Urothelium cell line (cell line): ENCODE results near the gene SLC45A2.
"Not testable (repeated sequence)": the region's sequence is repeated elsewhere in the genome, so short reads cannot be mapped to it uniquely, and the experiment has no call there.

ENCODE experiments used
- DNase-seq: peaks from one replicate; pipeline ENCODE4 v3.0.0; 2011; ENCODE audit warnings: low spot score, mixed read lengths
- FAIRE-seq: peaks from 2 replicates; lab custom pipeline; 2011; peaks lifted over from hg19 to GRCh38; lab: Jason Lieb, UNC

Gene SLC45A2

DNA sequence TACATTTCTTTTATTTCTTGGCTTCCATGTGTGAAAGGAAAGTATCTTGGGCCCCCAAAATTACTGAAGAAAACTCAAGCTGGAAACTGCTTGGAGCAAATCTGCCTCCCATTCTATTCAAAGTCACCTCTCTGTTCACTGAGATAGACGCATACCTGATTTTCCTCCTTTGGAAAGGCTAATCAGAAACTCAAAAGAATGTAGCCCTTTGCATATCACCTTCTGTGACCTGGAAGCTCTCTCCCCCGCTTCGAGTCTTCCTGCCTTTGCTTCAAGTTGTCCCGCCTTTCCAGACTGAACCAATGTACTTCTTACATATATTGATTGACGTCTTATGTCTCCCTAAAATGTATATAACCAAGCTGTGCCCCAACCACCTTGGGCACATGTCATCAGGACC lies 53.4 kb downstream of the SLC45A2 start:
- DNase-seq = no peak
- no peak for FAIRE-seq

DNA sequence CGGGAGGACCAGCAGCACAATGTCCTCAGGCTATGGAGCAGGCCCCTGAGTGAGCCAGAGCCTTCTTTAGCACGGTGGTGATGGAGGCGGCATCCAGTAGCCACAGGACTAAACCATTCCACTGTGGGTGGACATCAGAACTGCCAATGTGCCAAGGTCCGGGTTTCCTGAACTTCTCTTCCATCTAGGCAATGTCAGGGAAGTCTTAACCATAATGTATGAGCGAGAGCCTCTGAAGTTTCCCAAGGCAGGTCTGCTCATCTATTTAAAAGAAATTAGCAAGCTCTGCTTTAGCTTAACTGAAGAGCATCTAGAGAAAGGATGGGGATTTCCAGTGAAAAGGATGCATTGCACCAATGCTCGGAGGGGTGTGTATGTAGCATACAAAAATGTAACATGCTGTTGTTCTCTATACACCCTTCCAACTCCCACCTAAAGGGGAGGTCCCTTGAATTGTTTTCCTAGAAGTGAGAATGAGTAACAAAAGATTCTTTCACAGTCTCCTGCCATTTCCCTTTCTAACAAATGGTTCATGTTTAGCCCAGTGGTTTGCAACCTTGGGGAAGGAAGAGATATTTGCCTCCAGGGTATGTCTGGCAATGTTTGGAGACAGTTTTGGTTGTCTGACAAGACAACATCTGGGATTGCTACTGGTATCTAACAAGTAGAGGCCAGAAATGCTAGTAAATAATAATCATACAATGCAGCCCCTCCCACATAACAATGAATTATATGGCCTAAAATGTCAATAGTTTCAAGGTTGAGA lies 54.4 kb downstream of the SLC45A2 start:
- no peak for FAIRE-seq
- DNase-seq = no peak

DNA sequence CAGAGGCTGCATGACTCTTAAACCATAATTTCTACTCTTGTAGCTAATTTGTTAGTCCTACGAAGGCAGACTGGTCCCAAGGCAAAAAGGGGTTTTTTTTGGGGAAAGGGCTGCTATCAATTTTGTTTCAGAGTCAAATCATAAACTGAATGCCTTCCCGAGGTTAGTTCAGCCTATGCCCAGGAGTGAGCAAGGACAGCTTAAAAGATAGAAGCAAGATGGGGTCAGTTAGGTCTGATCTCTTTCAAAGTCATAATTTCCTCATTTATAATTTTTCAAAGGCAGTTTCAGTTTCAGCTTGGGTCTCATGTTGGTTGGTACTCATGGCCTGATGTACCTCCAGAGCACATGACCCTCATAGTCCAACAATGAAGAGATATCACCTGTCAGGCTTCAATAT lies 56.2 kb downstream of the SLC45A2 start:
- DNase-seq (no peak), FAIRE-seq (no peak)

DNA sequence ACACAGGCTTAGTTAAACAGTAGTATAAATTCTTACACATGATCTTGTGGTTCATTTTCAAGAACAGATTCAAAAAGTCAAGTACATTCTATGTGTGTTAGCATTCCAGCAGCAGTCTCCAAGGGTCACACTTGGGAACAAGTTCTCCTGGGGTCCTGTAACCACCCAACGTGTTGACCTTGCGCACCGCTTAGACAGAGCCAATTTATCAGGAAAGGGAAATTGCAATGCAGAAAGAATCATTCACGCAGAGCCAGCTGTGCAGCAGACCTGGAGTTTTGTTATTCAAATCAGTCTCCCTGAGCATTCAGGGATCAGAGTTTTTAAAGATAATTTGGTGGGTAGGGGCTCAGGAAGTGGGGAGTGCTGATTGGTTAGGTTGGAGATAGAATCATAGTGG lies 56.8 kb downstream of the SLC45A2 start:
- no peak for FAIRE-seq
- no peak for DNase-seq

DNA sequence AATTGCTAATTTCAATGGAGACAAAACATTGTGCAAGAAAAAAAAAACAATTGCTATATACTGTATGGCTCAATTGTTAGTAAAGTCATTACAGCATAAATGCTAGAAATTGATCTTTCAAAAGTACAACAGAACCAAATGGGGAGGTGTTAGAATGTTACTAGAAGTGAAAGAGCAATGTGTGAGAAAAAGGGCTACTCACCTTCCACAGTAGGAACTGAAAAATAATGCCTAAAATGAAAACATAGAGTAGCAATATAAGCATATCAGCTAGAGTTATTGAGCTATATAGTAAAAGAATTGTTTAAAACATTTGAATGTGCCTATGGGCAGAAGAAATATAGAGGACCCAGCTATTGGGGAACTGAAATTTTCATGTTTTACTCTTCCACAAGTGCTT lies 59.2 kb downstream of the SLC45A2 start:
- DNase-seq (no peak), FAIRE-seq (no peak)

DNA sequence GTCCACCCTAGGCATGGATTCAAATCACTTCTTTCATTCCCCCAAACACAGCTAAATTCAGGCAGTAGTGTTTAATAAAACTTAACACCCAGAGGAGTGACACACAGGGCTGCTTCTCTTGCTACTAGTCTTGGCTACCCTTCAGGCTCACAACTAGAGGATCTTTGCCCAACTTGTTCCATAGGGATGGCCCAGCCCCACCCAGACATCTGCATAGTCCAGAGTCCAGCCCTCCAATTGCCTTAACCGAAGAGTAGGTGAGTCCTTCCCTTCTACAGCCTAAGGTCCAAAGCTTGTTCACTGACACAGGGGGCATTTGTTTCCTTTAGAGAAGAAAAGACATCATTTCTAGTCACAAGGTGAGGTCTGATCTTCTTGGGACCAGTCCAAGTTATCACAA lies 63.5 kb downstream of the SLC45A2 start:
- DNase-seq (no peak), FAIRE-seq (no peak)

DNA sequence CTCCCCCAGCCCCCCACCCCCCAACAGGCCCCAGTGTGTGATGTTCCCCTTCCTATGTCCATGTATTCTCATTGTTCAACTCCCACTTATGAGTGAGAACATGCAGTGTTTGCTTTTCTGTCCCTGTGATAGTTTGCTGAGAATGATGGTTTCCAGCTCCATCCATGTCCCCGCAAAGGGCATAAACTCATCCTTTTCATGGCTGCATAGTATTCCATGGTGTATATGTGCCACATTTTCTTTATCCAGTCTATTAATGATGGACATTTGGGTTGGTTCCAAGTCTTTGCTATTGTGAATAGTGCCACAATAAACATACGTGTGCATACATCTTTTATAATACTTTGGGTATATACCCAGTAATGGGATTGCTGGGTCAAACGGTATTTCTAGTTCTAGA lies 69.6 kb downstream of the SLC45A2 start:
- not testable (repeated sequence) for DNase-seq, FAIRE-seq

DNA sequence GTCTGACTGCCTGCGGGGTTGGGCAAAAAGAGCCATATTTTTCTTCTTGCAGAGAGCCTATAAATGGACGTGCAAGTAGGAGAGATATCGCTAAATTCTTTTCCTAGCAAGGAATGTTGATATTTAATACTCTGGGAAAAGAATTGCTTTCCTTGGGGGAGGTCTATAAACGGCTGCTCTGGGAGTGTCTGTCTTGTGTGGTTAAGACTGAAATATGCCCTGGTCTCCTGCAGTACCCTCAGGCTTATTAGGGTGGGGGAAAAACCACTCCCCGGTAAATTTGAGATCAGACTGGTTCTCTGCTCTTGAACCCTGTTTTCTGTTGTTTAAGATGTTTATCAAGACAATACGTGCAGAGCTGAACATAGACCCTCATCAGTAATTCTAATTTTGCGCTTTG lies 78.2 kb downstream of the SLC45A2 start:
- DNase-seq, FAIRE-seq: not testable (repeated sequence)

DNA sequence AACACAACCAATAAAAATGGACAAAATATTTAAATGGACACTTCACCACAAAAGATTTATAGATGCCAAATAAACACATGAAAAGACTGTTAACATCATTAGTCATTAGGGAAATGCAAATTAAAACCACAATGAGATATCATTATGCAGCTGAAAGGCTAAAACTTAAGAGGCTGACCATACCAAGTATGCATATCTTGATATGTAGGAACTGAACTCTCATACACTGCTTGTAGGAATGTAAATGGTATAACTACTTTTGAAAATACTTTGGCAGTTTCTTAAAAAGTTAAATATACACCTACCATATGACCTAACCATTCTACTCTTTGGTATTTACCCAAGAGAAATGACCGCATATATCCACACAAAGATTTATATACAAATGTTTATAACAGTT lies 79.1 kb downstream of the SLC45A2 start:
- DNase-seq (no peak), FAIRE-seq (no peak)

DNA sequence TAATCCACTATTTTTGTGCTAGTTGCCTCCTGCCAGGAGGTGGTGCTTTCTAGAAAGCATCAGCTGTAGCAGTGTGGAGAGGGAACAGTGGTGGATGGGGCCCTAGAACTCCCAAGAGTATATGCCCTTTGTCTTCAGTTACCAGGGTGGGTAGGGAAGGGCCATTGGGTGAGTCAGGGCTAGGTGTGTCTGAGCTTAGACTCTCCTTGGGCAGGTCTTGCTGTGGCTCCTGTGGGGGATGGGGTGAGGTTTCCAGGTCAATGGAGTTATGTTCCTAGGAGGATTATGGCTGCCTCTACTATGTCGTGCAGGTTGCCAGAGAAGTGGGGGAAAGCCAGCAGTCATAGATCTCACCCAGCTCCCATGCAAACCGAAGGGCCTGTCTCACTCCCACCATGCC lies 81.4 kb downstream of the SLC45A2 start:
- no peak for FAIRE-seq

DNA sequence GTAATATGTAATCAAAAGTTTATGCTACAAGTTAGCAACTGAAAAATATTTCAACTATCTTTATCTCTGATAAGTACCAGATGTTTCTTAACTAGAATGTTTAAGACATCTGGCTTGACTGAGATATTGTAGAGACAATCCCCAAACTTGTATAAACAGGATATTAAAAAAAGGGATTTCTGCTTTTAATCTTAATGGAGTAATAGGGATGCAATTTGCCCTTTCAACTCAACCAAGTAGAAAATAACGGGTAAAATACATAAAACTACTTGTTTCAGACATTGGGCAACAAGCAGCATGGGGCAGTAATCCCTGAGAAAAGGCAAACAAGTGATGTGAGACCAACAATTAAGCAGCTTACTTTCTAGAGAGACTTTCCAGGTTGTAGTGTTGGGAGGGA lies 83.3 kb downstream of the SLC45A2 start:
- DNase-seq (no peak), FAIRE-seq (no peak)

More for the DNA sequence above, 81.4 kb downstream of the SLC45A2 start:
- DNase-seq = no peak
